ENCODE measurements around the gene SLC29A3. TPM values are rescaled to one million over a fixed set of nuclear protein-coding genes. Genes with fewer than 3 reads are reported as not detected.
A peak's percentile ranks its signal among the peaks of the same experiment; 100 is the strongest.

The SLC29A3 gene
- total RNA-seq, 1 experiment from 2014 or later, result 35.7 TPM

- intact Hi-C loops (cut with micrococcal nuclease; ENCODE audit: unreplicated experiment), result no loop called here
- CTCF ChIA-PET, result no interaction called here
- H3F3A ChIP-seq (ENCODE audit: insufficient read depth, low read depth), result 0 out of 2 replicates have a peak, but pooled peaks cover 6% of the 10 kb centered on the region
These were observed 27.5 kb upstream of the SLC29A3 start for GRCh38 chr10:71291528-71291900.

GRCh38 chr10:71292624-71293445 lies 26.2 kb upstream of the SLC29A3 start:
- CTCF ChIA-PET, result interaction anchor here (0.6 kb wide), 1 partner anchor 12 kb away, joined by 3 read pairs; no protein-coding TSS in a partner anchor
- H2AFZ ChIP-seq, result no peak overlapping the region
- no peak overlapping the region for H3K4me2 ChIP-seq
- POLR2A ChIA-PET (ENCODE audit: unreplicated experiment), result no interaction called here
- H3K4me3 ChIP-seq, result no peak overlapping the region
- no peaks in the 10 kb centered on the region for H3K36me3 ChIP-seq (ENCODE audit: low read depth)
- intact Hi-C loops (cut with micrococcal nuclease; ENCODE audit: unreplicated experiment), result no loop called here
- H3K9me3 ChIP-seq (ENCODE audit: insufficient read depth, low read depth), result no peaks in the 10 kb centered on the region
- TF ChIP-seq EZH2 (IDR thresholded peaks at IDR 0.05; ENCODE audit: low read depth) (no peak), CTCF (conservative IDR thresholded peaks at IDR 0.05) (no peak)
- DNase-seq, result no peak
- no peak overlapping the region for H3K27ac ChIP-seq
- H3K79me2 ChIP-seq (ENCODE audit: low read depth), result no peaks in the 10 kb centered on the region
- no peaks in the 10 kb centered on the region for H3K4me1 ChIP-seq (replicated peaks; ENCODE audit: insufficient read depth)
- H3K9me2 ChIP-seq (ENCODE audit: insufficient read depth), result no peaks in the 10 kb centered on the region
- H3F3A ChIP-seq (ENCODE audit: insufficient read depth, low read depth), result 0 out of 2 replicates have a peak, but pooled peaks cover 6% of the 10 kb centered on the region
- no peaks in the 10 kb centered on the region for H3K27me3 ChIP-seq (ENCODE audit: insufficient read depth, low read depth)
- no TSS peak for BruUV-seq (replicated peaks)
- no peaks in the 10 kb centered on the region for H4K20me1 ChIP-seq (ENCODE audit: insufficient read depth)

More at GRCh38 chr10:71291528-71291900, 27.5 kb upstream of the SLC29A3 start:
- Histone ChIP-seq H3K79me2 (ENCODE audit: low read depth) (no peaks in the 10 kb centered on the region), H3K9me3 (ENCODE audit: insufficient read depth, low read depth) (no peaks in the 10 kb centered on the region), H3K27me3 (ENCODE audit: insufficient read depth, low read depth) (no peaks in the 10 kb centered on the region), H2AFZ (no peak overlapping the region), H3K27ac (no peak overlapping the region), H3K4me2 (no peak overlapping the region), H3K4me1 (replicated peaks; ENCODE audit: insufficient read depth) (no peaks in the 10 kb centered on the region), H3K4me3 (no peak overlapping the region), H3K36me3 (ENCODE audit: low read depth) (no peaks in the 10 kb centered on the region), H4K20me1 (ENCODE audit: insufficient read depth) (no peaks in the 10 kb centered on the region), H3K9me2 (ENCODE audit: insufficient read depth) (no peaks in the 10 kb centered on the region)
- no TSS peak for BruUV-seq (replicated peaks)
- no peak for DNase-seq
- no peak for TF ChIP-seq CTCF (conservative IDR thresholded peaks at IDR 0.05)
- no peak for TF ChIP-seq EZH2 (IDR thresholded peaks at IDR 0.05; ENCODE audit: low read depth)
- POLR2A ChIA-PET (ENCODE audit: unreplicated experiment), result no interaction called here

GRCh38 chr10:71293446-71294084 lies 25.5 kb upstream of the SLC29A3 start:
- intact Hi-C loops (cut with micrococcal nuclease; ENCODE audit: unreplicated experiment), result no loop called here
- no peaks in the 10 kb centered on the region for H3K79me2 ChIP-seq (ENCODE audit: low read depth)
- H3K4me2 ChIP-seq, result no peak overlapping the region
- no TSS peak for BruUV-seq (replicated peaks)
- H4K20me1 ChIP-seq (ENCODE audit: insufficient read depth), result no peaks in the 10 kb centered on the region
- 0 out of 2 replicates have a peak, but pooled peaks cover 6% of the 10 kb centered on the region for H3F3A ChIP-seq (ENCODE audit: insufficient read depth, low read depth)
- H3K4me1 ChIP-seq (replicated peaks; ENCODE audit: insufficient read depth), result no peaks in the 10 kb centered on the region
- POLR2A ChIA-PET (ENCODE audit: unreplicated experiment), result no interaction called here
- peak in 1 of 2 experiments; percentile 68 for DNase-seq
- no peaks in the 10 kb centered on the region for H3K36me3 ChIP-seq (ENCODE audit: low read depth)
- no peak overlapping the region for H2AFZ ChIP-seq
- no peak overlapping the region for H3K4me3 ChIP-seq
- TF ChIP-seq EZH2 (IDR thresholded peaks at IDR 0.05; ENCODE audit: low read depth), result no peak
- TF ChIP-seq CTCF (conservative IDR thresholded peaks at IDR 0.05), result no peak
- no peak overlapping the region for H3K27ac ChIP-seq
- no peaks in the 10 kb centered on the region for H3K27me3 ChIP-seq (ENCODE audit: insufficient read depth, low read depth)
- no peaks in the 10 kb centered on the region for H3K9me2 ChIP-seq (ENCODE audit: insufficient read depth)
- CTCF ChIA-PET, result interaction anchor here (0.6 to 1.1 kb wide), 2 partner anchors 9 to 13 kb away, joined by 3 to 4 read pairs; no protein-coding TSS in a partner anchor
- no peaks in the 10 kb centered on the region for H3K9me3 ChIP-seq (ENCODE audit: insufficient read depth, low read depth)
